ENCODE measurements around the gene GRIP1. TPM values are rescaled to one million over a fixed set of nuclear protein-coding genes. Genes with fewer than 3 reads are reported as not detected.

Gene GRIP1
- total and polyA plus RNA-seq, 10 of the 15 experiments (the other 5 are each of a cell fraction or from before 2014, with no cell fraction given), result 0.05 to 0.85 (median 0.50) TPM; not detected in 7

- POLR2A ChIA-PET, result interaction anchor here (0.7 kb wide), 1 partner anchor 8 kb away, joined by 4 read pairs; no protein-coding TSS in a partner anchor
- CTCF ChIA-PET, result interaction anchor here (1.2 kb wide), 1 partner anchor 14 kb away, joined by 4 read pairs; no protein-coding TSS in a partner anchor
- Histone ChIP-seq H3K4me1 (ENCODE audit: control insufficient read depth, insufficient read depth, low read length) (no peaks in the 10 kb centered on the region), H3K9ac (ENCODE audit: control insufficient read depth, insufficient read depth, low read length) (no peak overlapping the region), H3K79me2 (ENCODE audit: control insufficient read depth, insufficient read depth, low read length) (no peaks in the 10 kb centered on the region), H3K36me3 (ENCODE audit: control insufficient read depth in 2 of 2, insufficient read depth in 2 of 2, low read length in 1 of 2) (no peaks in the 10 kb centered on the region), H3K4me3 (no peak overlapping the region), H3K27me3 (replicated peaks in 1 of 2; ENCODE audit: control insufficient read depth in 2 of 2, insufficient read depth in 2 of 2, low read length in 1 of 2) (no peaks in the 10 kb centered on the region), H2AFZ (ENCODE audit: control insufficient read depth, low read depth, low read length) (no peak overlapping the region), H3K9me3 (replicated peaks; ENCODE audit: control insufficient read depth, insufficient read depth, low read length) (no peaks in the 10 kb centered on the region), H3K4me2 (ENCODE audit: control insufficient read depth, insufficient read depth) (no peak overlapping the region), H3K27ac (ENCODE audit: control insufficient read depth, insufficient read depth) (no peak overlapping the region), H4K20me1 (ENCODE audit: control insufficient read depth, insufficient read depth) (no peaks in the 10 kb centered on the region)
- WGBS (ENCODE audit: insufficient coverage, insufficient replicate concordance, low lambda C conversion rate, missing lambda C conversion rate), result 100% methylated on average over 2 of the region's 2 CpGs
- in situ Hi-C loops (cut with MboI) (no loop called here), intact Hi-C loops (cut with micrococcal nuclease; ENCODE audit: unreplicated experiment) (no loop called here)
- ATAC-seq (no peak), FAIRE-seq (no peak), DNase-seq (ENCODE audit: low read depth, low spot score) (no peak)
- RAD21 ChIA-PET (ENCODE audit: unreplicated experiment), result no interaction called here
- BruUV-seq (replicated peaks), result no TSS peak
- SMC1A ChIA-PET (ENCODE audit: uncharacterized antibody, unreplicated experiment), result no interaction called here
- no peak for TF ChIP-seq PRDM15 (CRISPR knock-in tag; IDR thresholded peaks at IDR 0.05)
- TF ChIP-seq LARP7 (IDR thresholded peaks at IDR 0.05), result no peak
- no peak for TF ChIP-seq NRF1 (conservative IDR thresholded peaks at IDR 0.05; ENCODE audit: low read depth, low read length)
- no peak for TF ChIP-seq CBX3 (IDR thresholded peaks at IDR 0.05; ENCODE audit: borderline replicate concordance, low read depth)
- TF ChIP-seq E2F4 (IDR thresholded peaks at IDR 0.05; ENCODE audit: low read depth, low read length), result no peak
- TF ChIP-seq NKRF (conservative IDR thresholded peaks at IDR 0.05), result no peak
- no peak for TF ChIP-seq E2F8 (IDR thresholded peaks at IDR 0.05; ENCODE audit: low read depth, partially characterized antibody)
- TF ChIP-seq NFYA (IDR thresholded peaks at IDR 0.05; ENCODE audit: borderline replicate concordance, low read depth, low read length), result no peak
- TF ChIP-seq CREM (IDR thresholded peaks at IDR 0.05; ENCODE audit: low read depth), result no peak
- no peak for TF ChIP-seq ASH2L (IDR thresholded peaks at IDR 0.05; ENCODE audit: borderline replicate concordance, low read depth)
- no peak for TF ChIP-seq NR2C1 (IDR thresholded peaks at IDR 0.05)
- TF ChIP-seq RCOR1 (conservative IDR thresholded peaks at IDR 0.05; ENCODE audit: low read depth, low read length), result no peak
- no peak for TF ChIP-seq ATF7 (IDR thresholded peaks at IDR 0.05; ENCODE audit: low read depth)
- no peak for TF ChIP-seq BRCA1 (IDR thresholded peaks at IDR 0.05; ENCODE audit: low read depth, low read length)
- no peak for TF ChIP-seq BCL11A (IDR thresholded peaks at IDR 0.05; ENCODE audit: low read depth, low read length)
These were observed 327.6 kb downstream of the GRIP1 start for GRCh38 chr12:66351301-66351700.

All from GM12878 (cell line).